GM19328 (cell line): ENCODE results near the gene ZNF69.
"Not testable (repeated sequence)": the region's sequence is repeated elsewhere in the genome, so short reads cannot be mapped to it uniquely, and the experiment has no call there.

Experiments used
- ATAC-seq: cut with Tn5 transposase; IDR thresholded peaks from one replicate; pipeline ENCODE4 v1.9.1; 2021; ENCODE audit warnings: mild to moderate bottlenecking, moderate library complexity; ENCODE audit not compliant: unreplicated experiment

The ZNF69 gene

GRCh38 chr19:11890634-11891033, 3.1 kb downstream of the ZNF69 start:
- no peak for ATAC-seq

GRCh38 chr19:11894851-11895250, 7.3 kb downstream of the ZNF69 start:
- no peak for ATAC-seq

- ATAC-seq = no peak
Measured at GRCh38 chr19:11902228-11902627, 14.6 kb downstream of the ZNF69 start.

- ATAC-seq = no peak
Measured at GRCh38 chr19:11905928-11906327, 18.3 kb downstream of the ZNF69 start.

GRCh38 chr19:11911937-11912336, 24.4 kb downstream of the ZNF69 start:
- ATAC-seq = not testable (repeated sequence)

GRCh38 chr19:11914417-11915051, 27.0 kb downstream of the ZNF69 start:
- ATAC-seq = not testable (repeated sequence)

GRCh38 chr19:11921852-11922495, 34.4 kb downstream of the ZNF69 start:
- no peak for ATAC-seq

GRCh38 chr19:11924886-11925650, 37.5 kb downstream of the ZNF69 start, which contains the start of gene ZNF700:
ZNF700 (plus strand) TSS chr19:11925107; CDS start chr19:11925211, 104 bp downstream.
- peak; percentile 85 for ATAC-seq

- not testable (repeated sequence) for ATAC-seq
Measured at GRCh38 chr19:11925651-11926187, 38.1 kb downstream of the ZNF69 start.

- ATAC-seq = no peak
Measured at GRCh38 chr19:11927227-11927626, 39.6 kb downstream of the ZNF69 start.

- no peak for ATAC-seq
Measured at GRCh38 chr19:11931051-11931450, 43.5 kb downstream of the ZNF69 start.

GRCh38 chr19:11931513-11931912, 43.9 kb downstream of the ZNF69 start:
- ATAC-seq = no peak

- ATAC-seq = not testable (repeated sequence)
Measured at GRCh38 chr19:11935829-11936228, 48.2 kb downstream of the ZNF69 start.

- ATAC-seq = not testable (repeated sequence)
Measured at GRCh38 chr19:11938383-11938782, 50.8 kb downstream of the ZNF69 start.

GRCh38 chr19:11941361-11941887, 53.8 kb downstream of the ZNF69 start:
- not testable (repeated sequence) for ATAC-seq

GRCh38 chr19:11942008-11942842, 54.6 kb downstream of the ZNF69 start:
- no peak for ATAC-seq

GRCh38 chr19:11942843-11943108, 55.2 kb downstream of the ZNF69 start:
- no peak for ATAC-seq

GRCh38 chr19:11944656-11945055, 57.1 kb downstream of the ZNF69 start:
- no peak for ATAC-seq

- no peak for ATAC-seq
Measured at GRCh38 chr19:11948646-11949045, 61.1 kb downstream of the ZNF69 start.

- no peak for ATAC-seq
Measured at GRCh38 chr19:11949201-11949600, 61.6 kb downstream of the ZNF69 start.
